SHP77 (cell line): ENCODE measurements around the gene NOD1.
"Not testable (repeated sequence)": the region's sequence is repeated elsewhere in the genome, so short reads cannot be mapped to it uniquely, and the experiment has no call there.

Source experiments
- DNase-seq, 2 experiments: peaks; one replicate each; lab custom pipeline; 2025; lab: John Stamatoyannopoulos, UW

The NOD1 gene

GRCh38 chr7:30447466-30447865 is 31.1 kb downstream of the NOD1 start:
- no peak for DNase-seq

- no peak for DNase-seq
Observed at GRCh38 chr7:30446266-30446665, 32.3 kb downstream of the NOD1 start.

GRCh38 chr7:30445770-30446169 is 32.8 kb downstream of the NOD1 start:
- no peak for DNase-seq

GRCh38 chr7:30437823-30438574 is 40.6 kb downstream of the NOD1 start:
- no peak for DNase-seq

GRCh38 chr7:30436518-30436917 is 42.1 kb downstream of the NOD1 start:
- no peak for DNase-seq

- no peak for DNase-seq
Observed at GRCh38 chr7:30436046-30436445, 42.5 kb downstream of the NOD1 start.

- DNase-seq = no peak
Observed at GRCh38 chr7:30434140-30434799, 44.3 kb downstream of the NOD1 start.

- DNase-seq = no peak
Observed at GRCh38 chr7:30433506-30433905, 45.1 kb downstream of the NOD1 start.

- no peak for DNase-seq
Observed at GRCh38 chr7:30433082-30433481, 45.5 kb downstream of the NOD1 start.

GRCh38 chr7:30430777-30431176 is 47.8 kb downstream of the NOD1 start:
- DNase-seq = no peak

- no peak for DNase-seq
Observed at GRCh38 chr7:30430276-30430675, 48.3 kb downstream of the NOD1 start.

- DNase-seq = no peak
Observed at GRCh38 chr7:30429156-30429530, 49.4 kb downstream of the NOD1 start.

- no peak for DNase-seq
Observed at GRCh38 chr7:30428246-30429155, 50.1 kb downstream of the NOD1 start.

- DNase-seq = no peak
Observed at GRCh38 chr7:30427296-30428070, 51.1 kb downstream of the NOD1 start.

- no peak for DNase-seq
Observed at GRCh38 chr7:30424506-30424905, 54.1 kb downstream of the NOD1 start.

GRCh38 chr7:30423788-30424505 is 54.6 kb downstream of the NOD1 start:
- DNase-seq = no peak

- DNase-seq = no peak
Observed at GRCh38 chr7:30422922-30423321, 55.7 kb downstream of the NOD1 start.

- DNase-seq = no peak
Observed at GRCh38 chr7:30421647-30422196, 56.9 kb downstream of the NOD1 start.

- DNase-seq = peak; percentile 51 to 52
Observed at GRCh38 chr7:30420662-30421061, 57.9 kb downstream of the NOD1 start.

- DNase-seq = not testable (repeated sequence)
Observed at GRCh38 chr7:30420080-30420479, 58.5 kb downstream of the NOD1 start.

GRCh38 chr7:30413864-30414263 is 64.7 kb downstream of the NOD1 start:
- no peak for DNase-seq
